ENCODE measurements around the gene TAMALIN. TPM values are rescaled to one million over a fixed set of nuclear protein-coding genes. Genes with fewer than 3 reads are reported as not detected.

The TAMALIN gene
- total and polyA plus RNA-seq, 2 of the 4 experiments (the other 2 are of a cell fraction): 2.7 to 5.3 TPM

GRCh38 chr12:51970904-51971646 is 35.7 kb upstream of the TAMALIN start:
- Histone ChIP-seq H4K20me1 (ENCODE audit: insufficient read depth, low read length) (peaks cover 15% of the 10 kb centered on the region), H3K27ac (ENCODE audit: insufficient read depth, low read length) (peak overlapping the region; percentile 55), H4K91ac (ENCODE audit: insufficient read depth, low read depth, low read length) (peak overlapping the region; percentile 71; the same call in 1 of the 2 replicates), H2BK20ac (ENCODE audit: low read depth, low read length) (peak overlapping the region; percentile 47; the same call in 1 of the 2 replicates), H3K27me3 (ENCODE audit: control insufficient read depth, insufficient read depth, low read length) (no peaks in the 10 kb centered on the region), H2AK5ac (ENCODE audit: low read depth, low read length) (peak overlapping the region; percentile 27; the same call in 1 of the 2 replicates), H3K79me1 (ENCODE audit: low read depth in 1 of 2, low read length in 2 of 2) (peaks cover 34 to 87% of the 10 kb centered on the region in 2 experiments), H3K4me3 (ENCODE audit: insufficient read depth, low read depth, low read length) (peak overlapping the region; percentile 7; the same call in 1 of the 2 replicates), H3K9ac (ENCODE audit: low read depth, low read length) (no peak overlapping the region), H2BK15ac (ENCODE audit: low read depth, low read length) (peak overlapping the region; percentile 4; the same call in 1 of the 3 replicates), H2BK120ac (ENCODE audit: low read depth, low read length) (peak overlapping the region; percentile 70; the same call in 1 of the 2 replicates), H3K36me3 (ENCODE audit: control insufficient read depth, insufficient read depth, low read length) (peaks cover 8% of the 10 kb centered on the region), H3K56ac (ENCODE audit: extremely low read depth, insufficient read depth, low read length) (peak overlapping the region; percentile 1; the same call in 1 of the 2 replicates), H3K4me1 (ENCODE audit: control insufficient read depth, insufficient read depth, low read length) (peaks cover 35% of the 10 kb centered on the region), H2AK9ac (replicated peaks; ENCODE audit: low read depth, low read length, poor library complexity) (no peak overlapping the region), H2BK5ac (ENCODE audit: low read depth, low read length, poor library complexity, severe bottlenecking) (peak overlapping the region; percentile 84), H3K9me3 (ENCODE audit: control insufficient read depth, insufficient read depth, low read length) (no peaks in the 10 kb centered on the region), H3K14ac (replicated peaks; ENCODE audit: low read depth, low read length) (peak overlapping the region; percentile 82), H4K8ac (ENCODE audit: low read depth in 2 of 2, low read length in 2 of 2) (peak overlapping the region; percentile 6 to 78; a peak in 3 of 4 replicates), H4K5ac (ENCODE audit: low read depth, low read length) (peak overlapping the region; percentile 58), H3K4me2 (ENCODE audit: low read depth, low read length) (peak overlapping the region; percentile 89), H3K18ac (ENCODE audit: low read depth, low read length) (peak overlapping the region; percentile 76), H2AFZ (replicated peaks; ENCODE audit: low read length, poor library complexity) (peak overlapping the region; percentile 15), H3K9me1 (ENCODE audit: insufficient read depth, low read length) (peaks cover 35% of the 10 kb centered on the region), H3K4ac (ENCODE audit: low read depth, low read length) (peak overlapping the region; percentile 80), H3K23ac (ENCODE audit: low read depth, low read length) (peak overlapping the region; percentile 65; the same call in 1 of the 2 replicates)
- POLR2A ChIA-PET (ENCODE audit: unreplicated experiment): no interaction called here
- in situ Hi-C loops (cut with MboI; ENCODE audit: low sequenced_read_pairs) (no loop called here), dilution Hi-C loops (cut with HindIII; ENCODE audit: low sequenced_read_pairs, unreplicated experiment) (loop anchor here (25.0 kb wide), 1 partner anchor 109 kb away; no protein-coding TSS in a partner anchor), intact Hi-C loops (cut with micrococcal nuclease) (no loop called here)
- TF ChIP-seq CTCF (conservative IDR thresholded peaks at IDR 0.05; ENCODE audit: low read depth, low read length) (peak; percentile 62), MAFK (IDR thresholded peaks at IDR 0.05; ENCODE audit: low read depth, low read length) (no peak), ELK1 (IDR thresholded peaks at IDR 0.05; ENCODE audit: borderline replicate concordance, low read depth, low read length) (no peak), FOS (IDR thresholded peaks at IDR 0.05; ENCODE audit: low read depth, low read length) (peak; percentile 31; the same call in 1 of the 2 replicates), SMC3 (IDR thresholded peaks at IDR 0.05; ENCODE audit: low read depth, low read length) (peak; percentile 39), CHD1 (IDR thresholded peaks at IDR 0.05; ENCODE audit: low read depth, low read length) (no peak), RAD21 (IDR thresholded peaks at IDR 0.05; ENCODE audit: low read length) (peak; percentile 43), NFE2L2 (IDR thresholded peaks at IDR 0.05; ENCODE audit: low read depth, low read length) (no peak), RCOR1 (IDR thresholded peaks at IDR 0.05; ENCODE audit: insufficient replicate concordance, low read length) (no peak)
- peak; percentile 80 for DNase-seq
- peak; percentile 46 for ATAC-seq (ENCODE audit: low read depth)
- no TSS peak for BruUV-seq (replicated peaks)
- CTCF ChIA-PET: interaction anchor here (0.6 to 2.6 kb wide), 8 partner anchors 9 to 77 kb away, joined by 3 to 16 read pairs (median 4); no protein-coding TSS in a partner anchor
- WGBS, 2 experiments (ENCODE audit: extremely low coverage in 2 of 2, insufficient read length in 1 of 2): no CpG with 5 or more reads among the region's 13 CpGs
